Heart left ventricle (tissue), 16 donors: Measurements from ENCODE around the gene SLC39A5. TPM values are rescaled to one million over a fixed set of nuclear protein-coding genes. Genes with fewer than 3 reads are reported as not detected.

Source experiments
- ATAC-seq, 4 donors: fragments of 200-7000 bp; cut with Tn5 transposase; one replicate each; pipeline ENCODE4 v1.9.1; 2020 to 2022; ENCODE audit warnings: moderate library complexity in 4 of 4, mild to moderate bottlenecking in 3 of 4, moderate number of reproducible peaks in 1 of 4
- DNase-seq, 5 donors: peaks; one replicate each; pipeline ENCODE4 v3.0.0-alpha.2; 2020
- H3K27ac ChIP-seq, 12 donors: fragments of 200-600 bp; sonication (generic) in 4 of 12; one replicate each; pipeline versions ENCODE4 v1.5.0 to v1.8.0; 2016 to 2022; ENCODE audit warnings: mild to moderate bottlenecking in 2 of 12
- H3K27me3 ChIP-seq, 9 donors: fragments of 200-600 bp; sonication (generic) in 2 of 9; one replicate each; pipeline versions ENCODE4 v1.5.1 to v1.8.0; 2016 to 2022; ENCODE audit warnings: mild to moderate bottlenecking in 3 of 9
- H3K36me3 ChIP-seq, 9 donors: fragments of 200-600 bp; sonication (generic) in 2 of 9; one replicate each; pipeline versions ENCODE4 v1.5.0 to v1.8.0; 2018 to 2022; ENCODE audit warnings: mild to moderate bottlenecking in 2 of 9
- H3K4me1 ChIP-seq, 12 donors: fragments of 200-600 bp; sonication (generic) in 4 of 12; one replicate each; pipeline versions ENCODE4 v1.5.0 to v1.8.0; 2016 to 2022; ENCODE audit warnings: mild to moderate bottlenecking in 3 of 12
- H3K4me3 ChIP-seq, 12 donors: fragments of 200-600 bp; sonication (generic) in 4 of 12; one replicate each; pipeline versions ENCODE4 v1.5.0 to v1.8.0; 2017 to 2022; ENCODE audit warnings: mild to moderate bottlenecking in 9 of 12, moderate library complexity in 4 of 12
- H3K9me3 ChIP-seq, 12 donors: fragments of 200-600 bp; sonication (generic) in 4 of 12; one replicate each; pipeline versions ENCODE4 v1.5.0 to v1.8.0; 2016 to 2022; ENCODE audit warnings: mild to moderate bottlenecking in 1 of 12
- POLR2A ChIP-seq, 2 donors: fragments of 450-650 bp; IDR thresholded peaks; one replicate each; pipeline ENCODE4 v1.6.1; 2017; ENCODE audit warnings: antibody characterized with exemption in 2 of 2, mild to moderate bottlenecking in 2 of 2, moderate library complexity in 2 of 2
- WGBS, 4 donors: extraction: QIAGEN DNeasy Blood & Tissue Kit in 2 of 4; methylation state at CpG; one replicate each; pipeline versions ENCODE4 v1.1.5 to v1.1.7; 2013 to 2018; 5-methylcytosine and 5-hydroxymethylcytosine counted together
- intact Hi-C, 10 donors: fragments of 100-400 bp; cut with DNase I; formaldehyde crosslinking; loops; one replicate each; pipeline versions ENCODE4 v1.11.1 to v1.14.2; 2022
- polyA plus RNA-seq, 2 donors: library from polyadenylated mRNA; stranded (reverse); fragments of 200-250 nt; gene quantifications; one replicate each; pipeline ENCODE4 v1.2.3, GENCODE V29; 2013
- total RNA-seq, 9 donors: library from RNA; depleted of rRNA in 2 of 9; stranded (reverse); fragments of >200 nt in 2 of 9; fragmentation: NEBNext Ultra II Directional in 3 of 9; extraction: Animal tissue kit (Norgen Biotek cat#: 25700) in 3 of 9; gene quantifications; one replicate each; pipeline versions ENCODE4 v1.1.0 to v1.2.4, GENCODE V29; 2016 to 2023
- TF ChIP-seq, protein P1 (sequence below), 12 donors: fragments of 200-600 bp; sonication (generic) in 4 of 12; IDR thresholded peaks; one replicate each; pipeline versions ENCODE4 v1.5.0 to v1.8.0; 2018 to 2022; ENCODE audit warnings: antibody characterized with exemption in 12 of 12, mild to moderate bottlenecking in 5 of 12
- donor health status: ischemic (EF 13 %, LVEDD 7.1; RV severe dilation, severe dysfunction).
- donor health status: healthy with polysubstance abuse.
- donor health status: DM: no; HTN: yes; CAD: no.
- donor health status: DM: no; HTN: no; CAD: no.
- donor health status: ischemic (EF 25% LVEDD 6.9; RV normal size, moderate dysfunction).
- donor health status: ischemic (EF 25% LVEDD 5.7; RV mildly dilated, moderate dysfunction).
- donor health status: healthy.
- donor health status: DM: yes; HTN: yes; CAD: no.
- donor health status: ischemic (EF 35%, LVEDD 5.7; RV mildly dilated, moderate dysfunction).
- donor health status: nonischemic (EF 11% LVEDD 7.7; RV severe dilation, severe dysfunction).
- donor health status: DM: yes; HTN: yes; CAD: no.
- donor health status: PGD.
- donor health status: ischemic (EF 29% LVEDD 5.4; RV normal size, mild dysfunction).
- donor health status: nonischemic (EF 23%, LVEDD 6.1; RV moderate dilation, normal function).

SLC39A5 gene
- total and polyA plus RNA-seq, 11 donors: 0.12 TPM; not detected in 10

- intact Hi-C loops: no loop called here
- Histone ChIP-seq H3K27me3 (no peaks in the 10 kb centered on the region), H3K4me1 (peaks cover 0 to 14% (median 6%) of the 10 kb centered on the region in 12 donors), H3K36me3 (peaks cover 0 to 95% (median 87%) of the 10 kb centered on the region in 9 donors), H3K9me3 (no peaks in the 10 kb centered on the region), H3K27ac (no peak overlapping the region), H3K4me3 (no peak overlapping the region)
- DNase-seq (peak in 1 of 5 donors; percentile 40), ATAC-seq (no peak)
- TF ChIP-seq, protein P1, sequence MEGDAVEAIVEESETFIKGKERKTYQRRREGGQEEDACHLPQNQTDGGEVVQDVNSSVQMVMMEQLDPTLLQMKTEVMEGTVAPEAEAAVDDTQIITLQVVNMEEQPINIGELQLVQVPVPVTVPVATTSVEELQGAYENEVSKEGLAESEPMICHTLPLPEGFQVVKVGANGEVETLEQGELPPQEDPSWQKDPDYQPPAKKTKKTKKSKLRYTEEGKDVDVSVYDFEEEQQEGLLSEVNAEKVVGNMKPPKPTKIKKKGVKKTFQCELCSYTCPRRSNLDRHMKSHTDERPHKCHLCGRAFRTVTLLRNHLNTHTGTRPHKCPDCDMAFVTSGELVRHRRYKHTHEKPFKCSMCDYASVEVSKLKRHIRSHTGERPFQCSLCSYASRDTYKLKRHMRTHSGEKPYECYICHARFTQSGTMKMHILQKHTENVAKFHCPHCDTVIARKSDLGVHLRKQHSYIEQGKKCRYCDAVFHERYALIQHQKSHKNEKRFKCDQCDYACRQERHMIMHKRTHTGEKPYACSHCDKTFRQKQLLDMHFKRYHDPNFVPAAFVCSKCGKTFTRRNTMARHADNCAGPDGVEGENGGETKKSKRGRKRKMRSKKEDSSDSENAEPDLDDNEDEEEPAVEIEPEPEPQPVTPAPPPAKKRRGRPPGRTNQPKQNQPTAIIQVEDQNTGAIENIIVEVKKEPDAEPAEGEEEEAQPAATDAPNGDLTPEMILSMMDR (IDR thresholded peaks at IDR 0.05): no peak
- TF ChIP-seq POLR2A (IDR thresholded peaks at IDR 0.05): no peak
- 91 to 95% (median 94%) methylated on average over 12 to 13 of the region's 13 CpGs for WGBS, 4 donors
Measured at GRCh38 chr12:56242986-56243385, 13.1 kb downstream of the SLC39A5 start.

DNA sequence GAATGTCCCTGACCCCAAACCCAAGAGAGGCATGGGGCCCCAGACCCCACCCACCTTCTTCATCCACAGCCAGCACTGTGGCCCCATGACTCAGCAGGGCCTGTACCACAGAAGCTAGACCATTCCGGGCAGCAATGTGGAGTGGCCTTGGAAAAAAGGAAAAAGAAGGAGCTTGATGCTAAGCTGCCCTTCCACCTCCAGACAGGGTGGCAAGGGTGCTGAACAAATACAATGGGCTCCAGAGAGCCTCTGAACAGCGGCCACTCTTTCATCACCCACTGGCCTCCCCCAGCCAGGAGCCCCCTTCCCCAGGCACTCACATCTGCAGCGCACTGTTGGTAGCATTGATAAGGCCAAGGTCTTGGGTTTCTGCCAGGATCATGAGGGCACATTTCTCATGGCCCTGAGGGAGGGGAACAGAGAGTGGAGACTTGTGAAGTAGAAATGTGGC is 13.9 kb downstream of the SLC39A5 start:
- intact Hi-C loops: no loop called here
- peak; percentile 25 to 66 (median 60) for ATAC-seq
- Histone ChIP-seq H3K9me3 (no peaks in the 10 kb centered on the region), H3K4me3 (no peak overlapping the region), H3K4me1 (peaks cover 0 to 14% (median 6%) of the 10 kb centered on the region in 12 donors), H3K36me3 (peaks cover 0 to 99% (median 94%) of the 10 kb centered on the region in 9 donors), H3K27ac (peak overlapping the region in 1 of 12 donors; percentile 42), H3K27me3 (no peaks in the 10 kb centered on the region)
- peak in 1 of 5 donors; percentile 37 for DNase-seq
- WGBS, 4 donors: 44 to 76% (median 64%) methylated on average over 2 to 3 of the region's 3 CpGs
- no peak for TF ChIP-seq POLR2A (IDR thresholded peaks at IDR 0.05)
- TF ChIP-seq, protein P1 (IDR thresholded peaks at IDR 0.05): no peak

GRCh38 chr12:56244494-56244893 is 14.6 kb downstream of the SLC39A5 start:
- TF ChIP-seq, protein P1 (IDR thresholded peaks at IDR 0.05): no peak
- TF ChIP-seq POLR2A (IDR thresholded peaks at IDR 0.05): no peak
- DNase-seq: peak in 1 of 5 donors; percentile 40
- H3K27ac ChIP-seq: peak overlapping the region in 1 of 12 donors; percentile 42
- H3K4me1 ChIP-seq: peaks cover 0 to 14% (median 6%) of the 10 kb centered on the region in 12 donors
- no peak overlapping the region for H3K4me3 ChIP-seq
- peaks cover 0 to 100% (median 98%) of the 10 kb centered on the region in 9 donors for H3K36me3 ChIP-seq
- no peaks in the 10 kb centered on the region for H3K27me3 ChIP-seq
- no peaks in the 10 kb centered on the region for H3K9me3 ChIP-seq
- WGBS, 4 donors: 85 to 90% (median 89%) methylated on average over 14 of the region's 14 CpGs
- no peak for ATAC-seq
- intact Hi-C loops: no loop called here

- DNase-seq: peak in 1 of 5 donors; percentile 43
- 89 to 95% (median 94%) methylated on average over 9 to 16 of the region's 16 CpGs for WGBS, 4 donors
- TF ChIP-seq, protein P1 (IDR thresholded peaks at IDR 0.05): no peak
- TF ChIP-seq POLR2A (IDR thresholded peaks at IDR 0.05): no peak
- Histone ChIP-seq H3K36me3 (peaks cover 4 to 100% (median 100%) of the 10 kb centered on the region in 9 donors), H3K27me3 (no peaks in the 10 kb centered on the region), H3K27ac (no peak overlapping the region), H3K4me1 (peaks cover 0 to 14% (median 6%) of the 10 kb centered on the region in 12 donors), H3K4me3 (no peak overlapping the region), H3K9me3 (no peaks in the 10 kb centered on the region)
- no peak for ATAC-seq
- intact Hi-C loops: no loop called here
Measured at GRCh38 chr12:56247923-56248322, 18.1 kb downstream of the SLC39A5 start.
